ENCODE measurements around the gene KCNK16.

DNA sequence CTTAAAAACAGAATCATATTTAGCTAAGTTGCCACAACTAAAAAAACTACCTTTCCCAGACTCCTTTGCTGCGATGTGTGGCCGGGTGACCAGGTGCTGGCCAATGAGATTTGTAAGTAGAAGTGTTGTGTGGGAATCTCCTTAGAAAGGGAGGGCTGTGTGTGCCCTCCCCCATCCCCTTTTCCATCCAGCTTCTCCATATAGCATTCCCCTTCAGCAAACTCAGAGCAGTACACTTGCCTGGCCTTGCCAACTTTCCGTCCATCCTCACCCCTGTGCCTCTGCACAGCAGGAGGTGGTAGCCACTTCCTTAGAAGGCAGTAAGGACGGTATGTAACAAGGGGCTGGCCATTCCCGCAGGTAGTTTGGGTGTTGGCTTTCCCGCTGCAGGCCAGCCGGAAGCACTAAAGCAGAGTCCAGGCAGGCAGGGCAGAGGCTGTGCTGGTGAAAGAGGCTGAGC is 22.3 kb upstream of the KCNK16 start:
- TF ChIP-seq CTCF (IDR thresholded peaks at IDR 0.05; ENCODE audit: insufficient read depth, low read depth, low read length) (no peak), EZH2 (IDR thresholded peaks at IDR 0.05; ENCODE audit: insufficient read depth, low read length) (no peak)

Measured in astrocyte (in vitro differentiated cells and primary cell).